Chondrocyte (in vitro differentiated cells): Measurements from ENCODE around the gene GABRB3. TPM values are rescaled to one million over a fixed set of nuclear protein-coding genes. Genes with fewer than 3 reads are reported as not detected.

Source experiments
- DNase-seq: peaks from one replicate; pipeline ENCODE4 v3.0.0; 2021; ENCODE audit warnings: mixed read lengths, low spot score
- H3K27ac Mint-ChIP-seq: one replicate; pipeline ENCODE4 v1.8.0; 2021; ENCODE audit warnings: mild to moderate bottlenecking, moderate library complexity, mixed read lengths; ENCODE audit not compliant: unreplicated experiment
- H3K27me3 Mint-ChIP-seq: 2 replicates; pipeline ENCODE4 v1.8.0; 2021; ENCODE audit warnings: low read depth, mixed read lengths
- H3K36me3 Mint-ChIP-seq: 2 replicates; pipeline ENCODE4 v1.8.0; 2021; ENCODE audit warnings: low read depth, mixed read lengths
- H3K4me1 Mint-ChIP-seq: 2 replicates; pipeline ENCODE4 v1.8.0; 2021; ENCODE audit warnings: low read depth, mild to moderate bottlenecking, mixed read lengths
- H3K4me3 Mint-ChIP-seq: one replicate; pipeline ENCODE4 v1.8.0; 2021; ENCODE audit warnings: mild to moderate bottlenecking, moderate library complexity, mixed read lengths; ENCODE audit not compliant: unreplicated experiment
- H3K9me3 Mint-ChIP-seq: 2 replicates; pipeline ENCODE4 v1.8.0; 2021; ENCODE audit warnings: low read depth, mixed read lengths
- CTCF ChIP-seq: fragments of 200-600 bp; sonication (generic); IDR thresholded peaks from 2 replicates; pipeline ENCODE4 v1.5.0; 2021; ENCODE audit warnings: antibody characterized with exemption, mild to moderate bottlenecking, moderate library complexity
- total RNA-seq: library from RNA; stranded (reverse); gene quantifications from 3 replicates; pipeline ENCODE4 v1.2.1, GENCODE V29; 2021

GABRB3 gene
- total RNA-seq, 1 donor from 2014 or later: 1.6 TPM

DNA sequence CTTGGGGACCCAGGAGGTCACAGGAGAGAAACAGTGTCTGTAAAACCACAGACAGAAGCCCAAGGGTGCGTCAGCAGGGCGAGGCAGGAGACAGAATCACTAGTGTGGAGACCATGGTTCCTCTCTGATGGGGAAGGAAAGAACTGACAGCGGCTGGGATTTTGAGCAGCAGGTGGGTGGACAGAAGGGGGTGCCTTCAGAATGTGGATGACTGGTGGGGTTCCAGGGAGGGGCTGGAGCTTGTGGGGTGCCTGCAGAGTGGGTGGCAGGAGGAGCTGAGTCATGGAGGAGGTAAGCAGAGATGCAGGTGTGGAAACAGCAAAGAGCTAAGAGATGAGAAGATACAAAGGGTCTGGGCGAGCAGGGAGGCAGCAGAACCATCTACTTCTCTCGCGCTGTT, 124.2 kb downstream of the GABRB3 start:
- DNase-seq: no peak
- H3K4me1 Mint-ChIP-seq: no peaks in the 10 kb centered on the region
- no peak overlapping the region for H3K4me3 Mint-ChIP-seq

GRCh38 chr15:26644948-26645347, 127.9 kb downstream of the GABRB3 start:
- Mint-ChIP-seq H3K4me1 (no peaks in the 10 kb centered on the region), H3K27ac (no peak overlapping the region), H3K4me3 (no peak overlapping the region)

More for the DNA sequence above, 124.2 kb downstream of the GABRB3 start:
- no peaks in the 10 kb centered on the region for H3K36me3 Mint-ChIP-seq
- peaks cover 59% of the 10 kb centered on the region for H3K9me3 Mint-ChIP-seq
- H3K27me3 Mint-ChIP-seq: no peaks in the 10 kb centered on the region
- TF ChIP-seq CTCF: no peak
- H3K27ac Mint-ChIP-seq: no peak overlapping the region

GRCh38 chr15:26641144-26641543, 131.7 kb downstream of the GABRB3 start:
- H3K9me3 Mint-ChIP-seq: peaks cover 24% of the 10 kb centered on the region
- H3K4me1 Mint-ChIP-seq: no peaks in the 10 kb centered on the region
- H3K36me3 Mint-ChIP-seq: no peaks in the 10 kb centered on the region
- no peak for TF ChIP-seq CTCF
- H3K27me3 Mint-ChIP-seq: peaks cover 12% of the 10 kb centered on the region
- no peak overlapping the region for H3K4me3 Mint-ChIP-seq
- H3K27ac Mint-ChIP-seq: no peak overlapping the region
- DNase-seq: no peak

More at GRCh38 chr15:26644948-26645347, 127.9 kb downstream of the GABRB3 start:
- H3K9me3 Mint-ChIP-seq: peaks cover 43% of the 10 kb centered on the region
- DNase-seq: no peak
- no peak for TF ChIP-seq CTCF
- H3K27me3 Mint-ChIP-seq: no peaks in the 10 kb centered on the region
- no peaks in the 10 kb centered on the region for H3K36me3 Mint-ChIP-seq

- no peaks in the 10 kb centered on the region for H3K4me1 Mint-ChIP-seq
- no peak overlapping the region for H3K27ac Mint-ChIP-seq
- H3K4me3 Mint-ChIP-seq: no peak overlapping the region
- no peak for TF ChIP-seq CTCF
- H3K9me3 Mint-ChIP-seq: peaks cover 23% of the 10 kb centered on the region
- no peak for DNase-seq
- H3K36me3 Mint-ChIP-seq: no peaks in the 10 kb centered on the region
- H3K27me3 Mint-ChIP-seq: peaks cover 13% of the 10 kb centered on the region
Measured at GRCh38 chr15:26640601-26641000, 132.3 kb downstream of the GABRB3 start.

GRCh38 chr15:26639966-26640365, 132.9 kb downstream of the GABRB3 start:
- peaks cover 23% of the 10 kb centered on the region for H3K9me3 Mint-ChIP-seq
- no peak overlapping the region for H3K27ac Mint-ChIP-seq
- H3K4me1 Mint-ChIP-seq: no peaks in the 10 kb centered on the region
- no peak for DNase-seq
- H3K27me3 Mint-ChIP-seq: peaks cover 14% of the 10 kb centered on the region
- no peaks in the 10 kb centered on the region for H3K36me3 Mint-ChIP-seq
- TF ChIP-seq CTCF: no peak
- H3K4me3 Mint-ChIP-seq: no peak overlapping the region
